Omental fat pad (tissue), 4 donors: ENCODE results near the gene C11orf91. TPM values are rescaled to one million over a fixed set of nuclear protein-coding genes. Genes with fewer than 3 reads are reported as not detected.
"Not testable (repeated sequence)": the region's sequence is repeated elsewhere in the genome, so short reads cannot be mapped to it uniquely, and the experiment has no call there.

Source experiments
- ATAC-seq: fragments of 150-250 bp; one replicate; pipeline ENCODE4 v1.9.1; 2016; ENCODE audit warnings: mild to moderate bottlenecking, moderate library complexity; ENCODE audit not compliant: low FRiP score
- DNase-seq: peaks from one replicate; pipeline ENCODE4 v3.0.0-alpha.2; 2019; ENCODE audit warnings: low spot score
- CTCF ChIP-seq, 3 donors: fragments of 450-650 bp; IDR thresholded peaks; one replicate each; pipeline ENCODE4 v1.5.1; 2016 to 2017; ENCODE audit warnings: antibody characterized with exemption in 3 of 3, mild to moderate bottlenecking in 3 of 3, moderate library complexity in 2 of 3
- total RNA-seq, 4 donors: library from RNA; depleted of rRNA; stranded (reverse); fragments of >200 nt; gene quantifications; one replicate each; pipeline ENCODE4 v1.1.0, GENCODE V29; 2016

C11orf91 gene
- total RNA-seq, 4 donors from 2014 or later: not detected

DNA sequence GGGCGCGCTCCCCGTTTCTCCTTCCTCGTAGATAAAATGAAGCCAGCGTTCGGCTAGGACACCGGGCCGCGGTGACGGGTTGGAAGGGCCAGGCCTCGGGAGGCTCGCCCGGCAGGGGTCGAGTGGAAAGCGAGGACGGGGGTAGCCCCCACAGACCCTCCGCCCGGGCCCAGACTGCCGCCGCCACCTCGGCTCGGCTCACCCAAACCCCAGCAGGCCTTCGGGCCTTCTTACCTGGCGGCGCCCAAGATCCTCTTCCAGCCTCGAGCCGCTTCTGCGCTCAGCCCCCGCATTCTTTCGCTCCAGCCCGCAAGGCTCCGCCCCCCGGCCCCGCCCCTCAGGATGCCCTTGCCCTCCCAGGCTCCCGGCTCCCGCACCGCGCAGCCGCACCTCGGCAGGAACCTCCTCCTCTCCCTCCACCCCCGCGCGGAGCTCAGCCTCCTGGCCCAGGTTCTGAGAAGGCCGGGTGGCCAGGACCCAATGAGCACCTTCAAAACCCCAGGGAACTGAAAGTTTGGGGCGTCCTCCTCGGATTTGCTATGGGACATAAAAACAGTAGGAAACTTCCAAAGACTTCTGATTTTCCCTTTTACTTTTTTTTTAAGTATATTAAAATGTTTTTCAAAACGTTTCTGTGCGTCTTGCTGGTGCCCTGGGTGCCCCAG is 35.7 kb upstream of the C11orf91 start, which contains the start of gene CD59:
CD59 (minus strand) TSS at position 276 of the 665 bp plus-strand sequence. CDS start 13,978 bp downstream, outside the sequence.
- no peak for TF ChIP-seq CTCF (IDR thresholded peaks at IDR 0.05)
- DNase-seq (peak; percentile 90), ATAC-seq (peak; percentile 95)

DNA sequence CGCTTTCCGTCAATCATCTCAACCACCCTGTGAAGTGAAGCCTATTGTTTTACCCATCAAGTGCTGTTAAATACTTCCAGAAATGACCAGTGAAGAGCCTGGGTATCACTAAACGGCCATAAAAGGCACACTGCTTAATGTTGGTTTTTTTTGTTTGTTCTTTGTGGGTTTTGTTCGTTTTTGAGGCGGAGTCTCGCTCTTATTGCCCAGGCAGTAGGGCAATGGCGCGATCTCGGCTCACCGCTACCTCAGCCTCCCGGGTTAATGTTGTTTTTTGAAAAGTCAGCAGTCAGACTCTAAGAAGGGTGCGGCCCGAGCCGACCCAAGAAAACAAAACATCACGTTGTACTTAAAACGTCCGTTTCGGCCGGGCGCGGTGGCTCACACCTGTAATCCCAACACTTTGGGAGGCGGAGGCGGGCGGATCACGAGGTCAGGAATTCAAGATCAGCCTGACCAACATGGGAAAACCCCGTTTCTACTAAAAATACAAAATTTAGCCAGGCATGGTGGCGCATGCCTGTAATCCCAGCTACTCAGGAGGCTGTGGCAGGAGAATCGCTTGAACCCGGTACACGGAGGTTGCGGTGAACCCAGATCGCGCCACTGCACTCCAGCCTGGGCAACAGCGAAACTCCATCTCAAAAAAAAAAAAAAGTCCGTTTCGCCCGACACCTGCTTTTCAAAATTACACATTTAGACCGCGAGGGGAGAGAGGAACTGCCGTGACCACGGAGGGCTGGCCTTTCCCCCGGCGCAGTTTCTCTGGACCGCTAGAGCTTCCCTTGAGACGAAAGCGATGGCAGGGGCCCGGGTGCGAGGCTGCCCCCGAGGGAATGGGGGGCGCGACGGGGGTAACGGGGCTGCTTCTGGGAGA is 34.9 kb upstream of the C11orf91 start:
- ATAC-seq: peak; percentile 10
- DNase-seq: no peak

GRCh38 chr11:33734441-33735270 is 34.0 kb upstream of the C11orf91 start:
- no peak for TF ChIP-seq CTCF (IDR thresholded peaks at IDR 0.05)
- no peak for ATAC-seq
- no peak for DNase-seq

More for the DNA sequence above, 34.9 kb upstream of the C11orf91 start:
- TF ChIP-seq CTCF (IDR thresholded peaks at IDR 0.05): no peak

- ATAC-seq: no peak
- no peak for TF ChIP-seq CTCF (IDR thresholded peaks at IDR 0.05)
- no peak for DNase-seq
These were observed 33.4 kb upstream of the C11orf91 start for GRCh38 chr11:33733980-33734379.

GRCh38 chr11:33731723-33732531 is 31.3 kb upstream of the C11orf91 start:
- TF ChIP-seq CTCF (IDR thresholded peaks at IDR 0.05): no peak
- no peak for ATAC-seq
- no peak for DNase-seq

GRCh38 chr11:33730716-33731115 is 30.1 kb upstream of the C11orf91 start:
- TF ChIP-seq CTCF (IDR thresholded peaks at IDR 0.05): no peak
- DNase-seq (no peak), ATAC-seq (no peak)

DNA sequence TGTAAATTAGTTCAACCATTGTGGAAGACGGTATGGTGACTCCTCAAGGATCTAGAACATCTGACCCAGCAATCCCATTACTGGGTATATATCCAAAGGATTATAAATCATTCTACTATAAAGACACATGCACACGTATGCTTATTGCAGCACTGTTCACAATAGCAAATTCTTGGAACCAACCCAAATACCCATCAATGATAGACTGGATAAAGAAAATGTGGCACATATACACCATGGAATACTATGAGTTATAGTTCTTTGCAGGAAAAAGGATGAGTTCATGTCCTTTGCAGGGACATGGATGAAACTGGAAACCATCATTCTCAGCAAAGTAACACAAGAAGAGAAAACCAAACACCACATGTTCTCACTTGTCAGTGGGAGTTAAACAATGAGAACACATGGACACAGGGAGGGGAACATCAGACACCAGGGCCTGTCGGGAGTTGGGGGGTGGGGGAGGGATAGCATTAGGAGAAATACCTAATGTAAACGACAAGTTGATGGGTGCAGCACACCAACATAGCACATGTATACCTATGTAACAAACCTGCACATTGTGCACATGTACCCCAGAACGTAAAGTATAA is 28.5 kb upstream of the C11orf91 start:
- not testable (repeated sequence) for DNase-seq, ATAC-seq

DNA sequence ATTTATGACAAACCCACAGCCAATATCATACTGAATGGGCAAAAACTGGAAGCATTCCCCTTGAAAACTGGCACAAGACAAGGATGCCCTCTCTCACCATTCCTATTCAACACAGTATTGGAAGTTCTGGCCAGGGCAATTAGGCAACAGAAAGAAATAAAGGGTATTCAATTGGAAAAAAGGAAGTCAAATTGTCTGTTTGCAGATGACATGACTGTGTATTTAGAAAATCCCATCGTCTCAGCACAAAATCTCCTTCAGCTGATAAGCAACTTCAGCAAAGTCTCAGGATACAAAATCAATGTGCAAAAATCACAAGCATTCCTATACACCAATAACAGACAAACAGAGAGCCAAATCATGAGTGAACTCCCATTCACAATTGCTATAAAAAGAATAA is 26.9 kb upstream of the C11orf91 start:
- DNase-seq, ATAC-seq: not testable (repeated sequence)
